ENCODE results near the gene PBX1.

PBX1 gene

GRCh38 chr1:164660412-164660772 is 101.4 kb downstream of the PBX1 start:
- no peak for TF ChIP-seq SIN3A (IDR thresholded peaks at IDR 0.05; ENCODE audit: borderline replicate concordance, insufficient read depth, low read length)
- no peak for TF ChIP-seq POLR2AphosphoS5 (IDR thresholded peaks at IDR 0.05; ENCODE audit: low read depth, low read length)
- no peak for TF ChIP-seq TAF1 (IDR thresholded peaks at IDR 0.05; ENCODE audit: borderline replicate concordance, insufficient read depth, low read length)
- TF ChIP-seq FOXP2 (optimal IDR thresholded peaks at IDR 0.05; ENCODE audit: borderline replicate concordance, extremely low read depth, extremely low read length, insufficient read depth) = no peak
- no peak for TF ChIP-seq REST (IDR thresholded peaks at IDR 0.05; ENCODE audit: insufficient read depth in 1 of 2, low read depth in 2 of 2, low read length in 2 of 2)

- TF ChIP-seq POLR2AphosphoS5 (IDR thresholded peaks at IDR 0.05; ENCODE audit: low read depth, low read length) = no peak
- TF ChIP-seq REST (IDR thresholded peaks at IDR 0.05; ENCODE audit: insufficient read depth in 1 of 2, low read depth in 2 of 2, low read length in 2 of 2) = no peak
- TF ChIP-seq FOXP2 (optimal IDR thresholded peaks at IDR 0.05; ENCODE audit: borderline replicate concordance, extremely low read depth, extremely low read length, insufficient read depth) = no peak
- TF ChIP-seq SIN3A (IDR thresholded peaks at IDR 0.05; ENCODE audit: borderline replicate concordance, insufficient read depth, low read length) = no peak
- TF ChIP-seq TAF1 (IDR thresholded peaks at IDR 0.05; ENCODE audit: borderline replicate concordance, insufficient read depth, low read length) = no peak
Measured at GRCh38 chr1:164660775-164661174, 101.8 kb downstream of the PBX1 start.

DNA sequence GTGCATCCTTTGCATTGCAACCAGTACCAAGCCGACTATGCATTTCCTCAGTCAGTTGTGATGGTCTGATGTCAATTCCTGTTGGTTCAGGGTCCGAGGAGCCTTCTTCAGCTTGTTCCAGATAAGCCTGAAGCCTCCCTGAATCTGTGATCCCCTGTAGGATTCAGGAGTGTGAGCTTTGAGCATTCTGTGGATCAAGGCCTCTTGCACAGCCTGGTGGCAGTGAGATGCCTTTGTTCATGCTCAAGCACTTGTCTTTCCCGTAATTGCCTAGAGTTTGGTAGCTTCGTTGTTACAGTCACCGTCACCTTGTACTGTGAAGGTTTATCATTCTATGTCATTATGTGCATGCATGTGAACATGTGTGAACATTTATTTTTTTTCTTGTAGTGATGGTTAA is 103.5 kb downstream of the PBX1 start:
- TF ChIP-seq REST (IDR thresholded peaks at IDR 0.05; ENCODE audit: insufficient read depth in 1 of 2, low read depth in 2 of 2, low read length in 2 of 2) (no peak), SIN3A (IDR thresholded peaks at IDR 0.05; ENCODE audit: borderline replicate concordance, insufficient read depth, low read length) (no peak), TAF1 (IDR thresholded peaks at IDR 0.05; ENCODE audit: borderline replicate concordance, insufficient read depth, low read length) (no peak), FOXP2 (optimal IDR thresholded peaks at IDR 0.05; ENCODE audit: borderline replicate concordance, extremely low read depth, extremely low read length, insufficient read depth) (no peak), POLR2AphosphoS5 (IDR thresholded peaks at IDR 0.05; ENCODE audit: low read depth, low read length) (no peak)

- TF ChIP-seq REST (IDR thresholded peaks at IDR 0.05; ENCODE audit: insufficient read depth in 1 of 2, low read depth in 2 of 2, low read length in 2 of 2) (no peak), TAF1 (IDR thresholded peaks at IDR 0.05; ENCODE audit: borderline replicate concordance, insufficient read depth, low read length) (no peak), FOXP2 (optimal IDR thresholded peaks at IDR 0.05; ENCODE audit: borderline replicate concordance, extremely low read depth, extremely low read length, insufficient read depth) (no peak), POLR2AphosphoS5 (IDR thresholded peaks at IDR 0.05; ENCODE audit: low read depth, low read length) (no peak), SIN3A (IDR thresholded peaks at IDR 0.05; ENCODE audit: borderline replicate concordance, insufficient read depth, low read length) (no peak)
Measured at GRCh38 chr1:164662955-164663354, 104.0 kb downstream of the PBX1 start.

GRCh38 chr1:164664127-164664526 is 105.1 kb downstream of the PBX1 start:
- TF ChIP-seq POLR2AphosphoS5 (IDR thresholded peaks at IDR 0.05; ENCODE audit: low read depth, low read length) (no peak), SIN3A (IDR thresholded peaks at IDR 0.05; ENCODE audit: borderline replicate concordance, insufficient read depth, low read length) (no peak)
